Stimulated activated CD4-positive, alpha-beta T cell treated with anti-CD3 and anti-CD28 coated beads, Interleukin-4, amount 100 ng/mL, for 1 hour (primary cell): Measurements from ENCODE around the gene OSMR.
A peak's percentile ranks its signal among the peaks of the same experiment; 100 is the strongest.

ENCODE experiments used
- DNase-seq: peaks from one replicate; pipeline ENCODE4 v3.0.0-alpha.2; 2020

The OSMR gene

DNA sequence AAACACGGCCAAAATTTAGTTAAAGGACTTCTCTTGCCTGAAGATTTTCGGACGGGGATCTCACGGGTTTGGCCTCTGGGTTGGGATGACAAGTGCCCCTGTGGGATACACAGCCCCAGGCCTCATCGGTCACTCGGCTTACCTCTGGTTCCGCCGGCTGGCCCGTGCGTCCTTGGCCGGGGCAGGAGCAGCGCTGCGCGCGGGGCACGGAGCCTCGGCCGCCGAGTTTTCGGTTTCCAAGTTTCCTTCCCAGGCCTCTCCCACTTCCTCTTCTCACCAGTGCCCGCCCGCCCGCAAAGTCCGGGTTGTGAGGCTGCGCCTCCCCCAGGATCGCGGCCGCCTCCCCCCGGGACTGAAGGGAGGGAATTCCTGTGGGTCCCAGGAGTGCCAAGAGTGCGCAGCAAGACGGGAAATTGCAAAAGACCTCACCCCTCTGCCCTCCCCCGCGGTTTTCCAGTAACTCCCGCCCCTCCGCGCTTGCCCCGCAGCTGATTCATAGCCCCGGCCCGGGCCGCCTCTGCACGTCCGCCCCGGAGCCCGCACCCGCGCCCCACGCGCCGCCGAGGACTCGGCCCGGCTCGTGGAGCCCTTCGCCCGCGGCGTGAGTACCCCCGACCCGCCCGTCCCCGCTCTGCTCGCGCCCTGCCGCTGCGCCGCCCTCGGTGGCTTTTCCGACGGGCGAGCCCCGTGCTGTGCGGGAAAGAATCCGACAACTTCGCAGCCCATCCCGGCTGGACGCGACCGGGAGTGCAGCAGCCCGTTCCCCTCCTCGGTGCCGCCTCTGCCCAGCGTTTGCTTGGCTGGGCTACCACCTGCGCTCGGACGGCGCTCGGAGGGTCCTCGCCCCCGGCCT lies at the start of gene OSMR:
OSMR (plus strand) TSS at position 487 of the 853 bp plus-strand sequence. CDS start 23,033 bp downstream, outside the sequence.
- peak; percentile 18 for DNase-seq

DNA sequence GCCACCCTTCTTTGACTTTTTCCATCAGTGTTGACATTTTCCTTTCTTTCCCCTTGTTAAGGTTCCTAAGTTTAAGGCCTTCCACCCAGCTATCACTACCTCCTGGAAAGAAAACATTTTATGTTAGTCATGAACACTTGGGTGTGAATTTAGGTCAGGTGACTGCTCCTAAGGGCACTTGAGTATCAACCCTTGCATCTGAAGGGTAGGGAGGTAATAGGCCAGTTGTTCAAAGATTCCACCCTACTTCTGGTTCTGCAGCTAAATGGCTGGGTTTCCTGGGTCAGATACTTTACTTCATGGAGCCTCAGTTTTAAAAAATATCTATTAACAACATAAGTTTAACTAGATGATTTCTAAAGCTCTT lies 49.1 kb upstream of the OSMR start:
- DNase-seq, result no peak

DNA sequence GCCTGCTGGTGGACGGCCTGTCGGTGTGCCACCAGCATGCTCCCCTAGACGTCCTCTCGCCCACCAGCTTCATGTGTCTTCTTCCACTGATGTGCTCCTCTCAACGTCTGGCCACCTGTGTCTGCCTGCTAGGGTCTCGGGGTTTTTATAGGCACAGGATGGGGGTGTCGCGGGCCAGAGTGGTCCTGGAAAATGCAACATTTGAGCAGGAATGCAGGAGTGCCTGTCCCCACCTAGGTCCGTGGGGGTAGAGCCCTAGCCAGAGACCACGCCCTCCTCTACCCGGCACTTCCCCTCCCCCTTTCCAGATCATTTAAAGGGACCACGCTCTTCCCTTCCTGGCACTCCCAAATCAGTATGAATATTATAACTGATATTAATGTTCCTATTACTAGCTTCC lies 48.0 kb upstream of the OSMR start:
- no peak for DNase-seq

DNA sequence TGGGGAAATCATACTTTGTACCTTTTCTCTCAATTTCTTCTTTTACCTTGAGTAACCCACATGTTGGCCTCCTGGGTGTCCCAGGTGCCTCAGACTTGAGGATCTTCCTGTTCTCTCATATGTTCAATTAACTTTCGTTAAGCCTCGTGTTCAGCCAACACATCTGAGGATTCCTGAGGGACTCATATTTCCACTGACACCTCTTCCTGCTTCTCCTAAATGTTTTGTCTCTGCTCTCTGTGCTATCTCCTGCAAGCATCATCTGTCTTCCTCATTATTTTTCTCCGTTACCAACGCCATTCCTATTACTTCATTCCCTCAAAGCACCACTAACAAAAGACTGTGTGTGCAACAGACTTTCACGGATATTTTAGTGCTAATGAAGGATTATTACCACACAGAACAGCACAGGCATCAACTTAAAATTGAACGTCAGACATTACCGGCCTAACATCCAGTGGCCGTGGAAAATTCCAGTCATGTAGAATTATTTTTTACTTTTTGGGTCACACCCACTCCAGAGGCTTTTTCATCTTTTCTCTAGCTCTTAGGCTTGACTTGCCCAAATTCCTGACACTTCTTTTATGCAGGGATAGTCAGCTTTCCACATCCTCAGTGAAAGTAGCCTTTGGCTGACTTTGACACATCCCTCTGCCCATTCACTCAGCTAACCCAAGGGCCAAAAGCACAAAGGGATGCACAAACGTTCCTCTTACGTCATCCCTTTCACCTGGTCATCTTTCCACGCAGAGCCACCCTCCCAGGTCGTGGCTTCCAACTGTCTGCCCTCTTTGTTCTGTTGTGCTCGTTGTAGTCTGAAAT lies 46.0 kb upstream of the OSMR start:
- DNase-seq, result no peak

DNA sequence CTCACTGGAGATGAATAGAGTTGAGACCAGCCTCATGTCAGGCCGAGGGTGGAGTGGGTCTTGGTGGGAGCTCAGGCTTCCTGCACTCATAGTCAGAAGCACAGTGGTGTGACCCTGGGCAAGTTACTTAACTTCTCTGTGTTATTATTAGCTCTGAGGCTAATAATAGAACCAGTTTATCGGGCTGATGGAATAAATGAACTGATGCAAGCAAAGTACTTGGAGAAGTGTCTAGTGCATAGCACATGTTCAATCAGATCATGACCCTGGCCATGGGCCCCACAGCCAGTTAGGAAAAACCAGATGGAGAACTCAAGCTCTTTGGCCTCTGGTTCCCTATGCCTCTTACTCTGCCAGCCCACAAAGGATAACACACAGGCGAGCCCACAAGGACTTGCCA lies 45.3 kb upstream of the OSMR start:
- DNase-seq, result no peak

DNA sequence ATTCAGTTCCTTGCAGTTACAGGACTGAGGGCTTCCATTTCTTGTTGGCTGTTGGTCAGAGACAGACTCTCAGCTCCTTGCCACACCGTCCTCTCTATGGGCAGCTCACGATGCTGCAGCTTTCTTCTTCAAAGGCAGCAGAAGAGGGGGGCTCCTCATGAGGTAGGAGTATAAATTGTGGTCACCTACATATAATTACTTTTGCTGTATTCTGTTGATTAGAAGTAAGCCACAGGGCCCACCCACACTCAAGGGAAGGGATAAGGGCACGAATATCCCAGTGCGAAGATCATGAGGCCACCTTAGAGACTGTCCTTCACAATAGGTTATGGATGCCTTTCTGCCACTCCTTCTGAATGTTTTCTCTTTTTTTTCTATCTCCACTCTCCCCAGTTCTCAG lies 43.7 kb upstream of the OSMR start:
- DNase-seq, result no peak

DNA sequence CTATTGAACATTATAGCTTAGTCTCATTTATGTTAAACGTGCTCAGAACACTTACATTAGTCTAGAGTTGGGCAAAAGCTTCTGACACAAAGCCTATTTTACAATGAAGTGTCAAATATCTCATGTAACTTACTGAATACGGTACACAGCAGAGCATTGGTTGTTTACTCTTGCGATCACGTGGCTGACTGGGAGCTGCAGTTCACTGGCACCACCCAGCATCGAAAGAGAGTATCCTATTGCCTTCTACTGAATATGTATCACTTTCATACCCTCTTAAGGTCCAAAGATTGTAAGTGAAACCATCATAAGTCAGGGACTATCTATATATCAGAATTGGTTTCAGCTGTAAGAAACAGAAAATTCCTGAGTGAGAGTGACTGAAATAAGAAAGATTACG lies 42.6 kb upstream of the OSMR start:
- DNase-seq, result no peak

DNA sequence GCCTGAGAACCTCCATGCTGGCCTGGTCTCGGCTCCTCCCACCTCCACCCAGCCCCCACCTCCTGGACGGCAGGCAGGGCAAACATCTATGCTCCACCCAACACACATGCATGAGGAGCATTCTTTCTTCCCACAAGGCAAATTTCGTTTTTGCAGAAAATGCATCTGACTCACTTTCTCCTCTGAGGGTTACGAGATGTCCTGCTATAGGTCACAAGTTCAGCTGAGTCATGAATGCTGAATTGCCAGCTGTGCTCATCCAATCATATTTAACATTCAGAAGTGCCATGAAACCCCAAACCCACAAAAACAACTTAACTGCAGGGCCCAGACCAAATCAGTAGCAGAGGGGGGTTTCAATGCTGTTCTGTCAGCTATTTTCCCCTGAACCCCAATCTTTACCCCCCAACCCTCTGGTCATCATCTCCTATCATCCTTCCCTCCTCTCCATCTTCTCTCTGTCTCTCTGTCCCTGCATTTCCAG lies 39.0 kb upstream of the OSMR start:
- DNase-seq, result no peak

DNA sequence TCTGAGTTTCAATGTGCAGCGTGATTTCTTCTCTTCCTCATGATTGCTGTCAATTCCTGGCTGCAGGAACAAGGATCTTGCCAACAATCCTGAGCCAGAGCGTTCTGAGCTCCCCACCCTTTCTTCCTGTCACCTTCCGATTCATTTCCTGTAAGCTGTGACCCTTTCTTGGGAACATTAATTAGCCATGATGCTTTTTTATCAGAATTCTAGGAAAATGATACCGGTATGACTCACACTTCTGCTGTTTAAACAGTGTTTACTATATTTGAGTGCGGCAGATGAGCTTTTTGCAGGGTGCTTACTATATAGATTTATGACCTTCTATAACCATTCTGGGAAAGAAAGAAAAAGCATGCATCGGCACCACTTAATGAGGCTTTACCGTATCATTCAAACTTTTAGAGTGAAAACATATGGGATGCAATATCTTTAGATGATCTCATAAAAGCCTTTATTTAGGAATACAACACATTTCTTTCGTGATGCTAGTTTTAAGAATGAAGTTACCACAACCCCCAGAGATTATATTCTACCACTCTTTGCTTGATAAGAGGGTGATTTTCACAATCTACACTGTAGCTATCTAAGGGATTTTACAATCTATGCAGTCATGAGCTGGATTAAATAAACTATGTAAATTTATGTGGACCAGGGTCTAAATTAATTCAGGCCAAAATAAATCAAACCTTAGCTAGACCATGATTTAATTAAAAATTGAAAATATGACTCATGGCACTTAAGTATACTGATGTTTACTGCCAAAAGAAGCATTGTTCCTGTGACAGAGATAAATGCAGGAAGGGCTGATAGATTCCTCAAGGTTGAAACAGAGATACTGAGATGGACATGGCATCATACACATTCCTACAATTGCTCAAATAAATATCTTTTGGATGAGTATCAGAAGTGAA lies 38.0 kb upstream of the OSMR start:
- no peak for DNase-seq

DNA sequence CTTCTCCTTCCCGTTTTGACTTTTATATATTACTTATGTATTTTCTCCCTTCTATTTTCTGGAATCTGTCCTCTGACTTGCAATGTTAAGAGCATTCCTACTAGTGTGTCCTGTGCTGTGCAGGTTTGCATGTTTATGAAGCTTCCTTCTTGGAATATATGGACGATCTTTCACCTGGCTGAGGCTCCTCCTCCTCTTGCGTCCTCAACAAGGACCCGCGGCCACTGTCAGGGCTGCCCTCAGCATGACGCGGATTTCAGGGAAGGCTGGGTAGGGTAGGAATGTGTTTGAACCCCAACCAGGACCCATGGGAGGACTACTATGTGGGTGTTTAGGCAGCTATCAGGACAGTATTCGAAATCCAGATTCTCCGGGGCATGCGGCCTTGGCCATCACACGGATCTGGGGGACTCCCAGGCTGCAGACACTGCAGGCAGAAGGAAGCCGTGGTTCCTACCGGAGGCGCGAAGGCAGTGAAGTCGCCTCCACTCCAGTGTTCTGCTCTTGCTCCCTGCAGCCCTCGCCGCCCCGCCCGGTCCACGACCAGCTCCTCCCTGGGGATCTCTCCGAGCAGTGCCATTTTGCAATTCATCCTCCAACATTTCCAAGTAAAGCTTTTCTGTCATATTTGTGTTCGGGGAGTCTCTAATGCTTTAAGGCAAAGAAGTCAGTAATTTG lies 37.0 kb upstream of the OSMR start:
- no peak for DNase-seq

DNA sequence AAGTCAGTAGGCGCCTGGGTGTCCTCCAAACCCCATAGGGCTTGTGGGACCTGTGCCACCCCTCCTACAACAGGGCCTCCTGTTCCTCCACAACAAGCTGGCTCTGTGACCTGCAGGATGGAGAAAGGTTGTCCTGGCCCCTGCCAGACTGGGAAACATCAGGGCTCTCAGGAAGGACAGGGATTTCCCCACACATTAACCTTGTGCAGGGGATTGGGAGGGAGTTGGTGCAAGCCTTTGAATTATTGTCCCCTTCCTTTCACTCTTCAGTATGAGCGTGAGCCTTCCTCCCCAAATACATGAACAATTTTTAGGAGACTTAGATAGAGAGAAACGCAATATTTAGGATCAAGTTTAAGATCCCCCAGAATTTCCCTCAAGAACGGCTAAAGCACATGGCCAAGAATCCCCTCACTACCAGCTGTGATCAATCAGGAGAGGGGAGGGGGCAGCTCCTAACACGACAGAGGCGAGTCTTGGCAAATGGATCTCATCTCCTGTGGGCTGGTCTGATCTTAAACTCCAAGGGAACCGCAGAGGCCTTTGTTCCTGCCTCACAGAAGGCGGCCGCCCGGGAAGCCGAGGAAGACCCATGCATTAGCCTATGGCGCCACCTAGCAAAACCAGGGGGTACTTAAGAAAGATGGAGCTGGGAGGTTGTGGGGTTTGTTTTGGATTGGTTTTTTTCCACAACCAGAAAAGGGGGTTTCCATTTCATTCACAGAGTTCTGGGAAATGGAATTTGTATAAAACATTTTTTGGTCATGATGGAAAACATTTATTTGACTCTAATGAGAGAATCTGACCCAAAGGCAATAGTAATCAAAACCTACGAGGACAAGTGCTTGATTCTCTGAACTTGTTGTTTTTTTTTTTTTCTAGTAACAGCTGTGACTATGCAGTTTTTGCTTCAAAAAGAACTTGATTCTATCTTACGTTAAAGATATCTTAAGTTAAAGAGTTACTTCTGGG lies 36.1 kb upstream of the OSMR start:
- DNase-seq, result peak; percentile 28

DNA sequence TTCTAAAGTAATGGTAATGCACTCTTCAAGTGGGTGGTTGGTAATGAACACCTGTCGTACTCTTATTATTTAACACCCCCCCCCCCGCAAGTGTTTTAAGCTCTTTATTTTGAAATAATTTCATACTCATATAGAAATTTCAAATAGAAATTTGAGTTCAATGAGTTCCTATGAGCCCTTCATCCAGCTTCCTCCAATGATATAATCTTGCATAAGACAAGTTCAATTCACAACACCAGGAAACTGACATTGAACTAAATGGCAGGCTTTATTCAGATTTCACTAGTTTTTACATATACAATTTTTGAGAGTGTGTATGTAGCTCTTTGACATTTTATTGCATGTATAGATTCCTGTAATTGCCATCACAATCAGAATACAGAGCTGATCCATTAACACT lies 30.9 kb upstream of the OSMR start:
- DNase-seq, result no peak

DNA sequence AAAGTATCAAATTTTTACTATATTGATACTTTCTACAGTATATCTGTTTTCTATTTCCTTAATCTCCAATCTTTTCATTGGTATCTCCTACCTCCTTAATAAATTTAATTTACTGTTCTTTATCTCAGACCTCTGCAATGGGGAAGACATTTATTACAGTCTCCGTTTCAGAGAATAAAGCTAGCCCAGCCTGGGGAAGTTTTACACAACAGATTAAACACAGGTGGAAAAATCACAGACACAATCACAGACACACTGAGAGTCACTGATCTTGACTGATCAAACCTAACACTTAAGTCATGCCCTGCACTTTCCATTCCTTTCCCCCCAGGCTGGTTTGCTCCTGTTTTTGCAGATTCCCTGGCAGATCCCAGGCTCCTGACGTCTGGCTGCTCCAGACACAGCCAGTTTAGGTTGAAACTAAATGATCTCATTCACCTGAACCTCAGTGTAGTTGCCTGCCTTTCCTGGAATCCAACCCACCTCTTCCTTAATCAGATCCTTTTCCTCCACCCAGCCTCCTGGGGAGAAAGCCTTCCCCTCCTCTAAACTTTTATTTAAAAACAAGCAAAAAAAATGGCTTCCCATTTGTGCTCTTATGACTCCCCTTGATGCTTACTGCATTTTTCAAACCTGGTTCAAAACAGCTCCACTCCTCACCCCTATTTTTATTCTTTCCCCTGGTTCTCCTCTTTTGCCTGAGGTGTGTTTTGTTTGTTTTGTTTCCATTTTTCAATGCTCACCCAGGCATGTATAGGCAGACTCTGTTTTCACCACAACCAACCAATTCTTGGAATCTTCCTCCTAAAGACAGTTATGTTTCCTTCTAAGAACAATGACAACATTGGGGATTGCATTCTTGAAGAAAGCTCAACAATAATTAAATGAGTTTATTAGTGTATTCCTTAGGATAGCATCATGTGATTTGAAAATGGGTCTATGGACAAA lies 29.5 kb upstream of the OSMR start:
- no peak for DNase-seq

DNA sequence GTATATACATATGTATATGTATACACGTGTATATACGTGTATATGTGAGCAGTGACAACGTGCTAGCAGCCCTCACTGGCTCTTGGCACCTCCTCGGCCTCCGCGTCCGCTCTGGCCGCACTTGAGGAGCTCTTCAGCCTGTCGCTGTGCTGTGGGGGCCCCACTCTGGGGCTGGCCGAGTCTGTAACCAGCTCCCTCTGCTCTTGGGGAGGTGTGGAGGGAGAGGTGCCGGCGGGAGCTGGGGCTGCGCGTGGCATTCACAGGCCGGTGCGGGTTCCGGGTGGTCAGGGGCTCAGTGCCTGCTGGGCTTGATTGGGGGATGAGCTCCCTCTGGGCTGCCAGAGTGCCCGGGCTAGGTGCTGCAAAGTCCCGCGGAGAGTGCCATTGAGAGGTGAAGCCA lies 24.1 kb upstream of the OSMR start:
- no peak for DNase-seq

DNA sequence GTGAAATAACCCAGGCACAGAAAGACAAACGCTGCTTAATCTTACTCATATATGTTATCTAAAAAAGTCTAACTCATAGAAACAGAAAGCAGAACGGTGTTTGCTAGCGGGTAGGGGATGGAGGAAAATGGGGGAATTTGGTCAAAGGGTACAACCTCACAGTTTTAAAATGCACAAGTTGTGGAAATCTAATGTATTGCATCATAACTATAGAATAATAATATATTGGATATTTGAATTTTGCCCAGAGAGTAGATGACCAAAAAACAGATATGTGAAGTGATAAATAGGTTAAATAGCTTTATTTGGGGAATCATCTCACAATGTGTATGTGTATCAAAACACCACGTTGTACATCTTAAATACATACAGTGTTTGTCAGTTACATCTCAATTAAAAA lies 22.3 kb upstream of the OSMR start:
- no peak for DNase-seq

DNA sequence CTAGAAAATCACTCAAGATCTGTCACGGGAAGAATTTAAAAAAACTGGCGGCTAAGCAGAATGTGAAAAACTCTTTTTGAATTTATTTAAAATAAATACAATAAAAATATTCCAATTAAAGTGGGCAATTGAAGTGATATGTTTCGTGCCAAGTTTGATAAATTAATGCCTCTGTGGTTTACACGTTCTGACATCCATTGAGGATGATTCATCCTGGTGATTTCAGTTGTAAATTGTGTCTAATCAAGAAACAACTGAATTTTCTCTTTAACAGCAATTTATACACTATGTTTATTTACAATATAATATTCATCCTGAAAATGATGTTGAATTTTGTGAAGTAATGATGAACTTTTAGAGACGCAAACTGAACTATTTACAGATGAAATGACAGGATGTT lies 21.0 kb upstream of the OSMR start:
- DNase-seq, result no peak

DNA sequence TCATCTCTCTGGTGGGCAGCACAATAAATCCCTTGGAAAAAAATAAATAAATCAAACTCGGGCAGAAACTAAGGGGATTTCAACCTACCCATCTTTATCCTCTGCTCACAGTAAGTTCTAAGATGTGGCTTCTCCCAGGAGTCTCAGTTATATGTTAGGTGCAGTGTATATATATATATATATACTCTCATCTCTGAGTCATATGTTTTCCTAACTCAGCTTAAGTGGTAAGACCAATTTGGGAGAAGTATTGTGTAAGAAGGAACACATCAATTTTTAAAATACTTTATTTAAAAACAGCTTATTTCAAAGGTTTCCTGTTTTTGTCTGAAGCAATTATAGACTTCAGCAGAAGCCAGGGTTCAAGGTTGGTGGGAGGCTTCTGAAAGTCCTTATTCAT lies 20.3 kb upstream of the OSMR start:
- no peak for DNase-seq

DNA sequence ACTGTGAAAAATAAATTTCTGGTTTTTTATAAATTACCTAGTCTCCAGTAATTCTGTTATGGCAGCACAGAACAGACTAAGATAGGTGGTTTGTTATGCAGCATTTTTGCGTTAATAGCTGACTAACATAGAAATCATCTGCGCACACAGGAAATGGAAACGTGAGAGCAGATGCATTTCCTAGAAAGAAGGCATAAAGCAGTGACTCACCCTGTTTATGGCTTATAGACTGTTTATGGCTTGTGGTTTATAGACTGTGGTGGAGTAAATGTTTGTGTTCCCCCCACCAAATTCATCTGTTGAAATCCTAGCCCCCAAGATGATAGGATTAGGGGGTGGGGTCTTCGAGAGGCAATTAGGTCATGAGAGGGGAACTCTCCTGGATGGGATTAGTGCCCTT lies 18.3 kb upstream of the OSMR start:
- no peak for DNase-seq

DNA sequence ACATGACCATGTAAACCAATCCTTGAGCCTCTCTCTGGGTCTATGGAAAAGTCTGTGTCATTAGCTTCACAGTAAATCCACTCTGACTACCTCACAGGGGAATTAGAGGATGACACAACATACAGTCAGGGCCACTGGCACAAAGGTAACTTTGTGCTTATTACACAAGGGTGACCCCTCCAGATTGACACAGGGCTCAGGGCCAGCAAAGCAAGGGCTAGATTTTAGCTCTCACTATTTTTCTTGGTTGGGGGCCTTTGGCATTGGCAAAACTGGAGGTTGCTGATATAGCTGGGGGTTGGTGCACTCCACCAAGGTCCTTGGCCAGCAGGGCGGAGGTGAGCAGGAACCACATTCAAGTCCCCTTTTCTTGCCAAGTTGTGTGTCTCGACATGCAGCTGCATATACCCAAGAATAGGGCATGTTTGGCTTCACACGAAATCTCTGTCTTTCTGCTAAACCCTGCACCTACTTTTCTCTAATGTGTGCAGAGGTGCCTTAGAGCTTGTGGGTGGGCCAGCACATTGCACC lies 15.2 kb upstream of the OSMR start:
- DNase-seq, result no peak

DNA sequence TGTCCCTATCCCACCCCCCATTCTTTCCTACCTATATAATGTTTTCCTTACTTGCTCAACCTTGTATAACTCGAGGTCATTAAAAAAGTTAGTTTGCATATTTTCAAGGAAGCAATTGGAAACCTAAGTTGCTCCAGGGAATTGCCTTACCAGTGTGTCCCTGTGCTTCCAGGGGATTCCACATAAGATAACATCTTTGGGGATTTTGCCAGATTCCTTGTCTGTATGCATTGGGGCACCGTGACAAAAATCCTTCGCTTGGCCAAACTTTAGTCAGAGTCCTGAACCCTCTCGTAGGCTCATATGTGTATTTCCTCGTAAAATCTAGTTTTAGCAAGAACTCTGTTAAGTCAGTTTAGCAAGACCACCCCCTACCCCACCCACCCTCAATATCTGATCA lies 14.7 kb upstream of the OSMR start:
- no peak for DNase-seq
